Suprapubic skin (tissue), 4 donors: ENCODE measurements around the gene EFEMP2. TPM values are rescaled to one million over a fixed set of nuclear protein-coding genes. Genes with fewer than 3 reads are reported as not detected.

Experiments used
- DNase-seq, 2 donors: peaks; one replicate each; pipeline ENCODE4 v3.0.0-alpha.2; 2019; ENCODE audit warnings: low spot score in 2 of 2
- H3K27ac ChIP-seq: fragments of 200-600 bp; sonication (generic); one replicate; pipeline ENCODE4 v1.5.1; 2019
- H3K27me3 ChIP-seq: fragments of 200-600 bp; sonication (generic); one replicate; pipeline ENCODE4 v1.5.1; 2019
- H3K36me3 ChIP-seq: fragments of 200-600 bp; sonication (generic); one replicate; pipeline ENCODE4 v1.5.1; 2019
- H3K4me1 ChIP-seq: fragments of 200-600 bp; sonication (generic); one replicate; pipeline ENCODE4 v1.5.1; 2019
- H3K4me3 ChIP-seq: fragments of 200-600 bp; sonication (generic); one replicate; pipeline ENCODE4 v1.5.1; 2019; ENCODE audit warnings: mild to moderate bottlenecking
- H3K9me3 ChIP-seq: fragments of 200-600 bp; sonication (generic); one replicate; pipeline ENCODE4 v1.5.1; 2019
- EP300 ChIP-seq: sonication (generic); formaldehyde crosslinking; IDR thresholded peaks from one replicate; pipeline ENCODE4 v1.6.1; 2017; ENCODE audit warnings: antibody characterized with exemption
- POLR2A ChIP-seq, 2 donors: fragments of 450-650 bp; IDR thresholded peaks; one replicate each; pipeline ENCODE4 v1.6.1; 2017; ENCODE audit warnings: antibody characterized with exemption in 2 of 2, mild to moderate bottlenecking in 2 of 2, moderate library complexity in 2 of 2
- POLR2AphosphoS5 ChIP-seq, 3 donors: sonication (generic); formaldehyde crosslinking; IDR thresholded peaks; one replicate each; pipeline ENCODE4 v1.6.1; 2017; ENCODE audit warnings: antibody characterized with exemption in 3 of 3
- WGBS: methylation state at CpG from one replicate; pipeline ENCODE4 v1.1.5; 2018; 5-methylcytosine and 5-hydroxymethylcytosine counted together
- total RNA-seq, 4 donors: library from RNA; depleted of rRNA; stranded (reverse); fragments of >200 nt; gene quantifications; one replicate each; pipeline ENCODE4 v1.1.0, GENCODE V29; 2016
- TF ChIP-seq, protein P1 (sequence below), 2 donors: fragments of 200-600 bp in 1 of 2; fragments of 450-650 bp in 1 of 2; sonication (generic) in 1 of 2; IDR thresholded peaks; one replicate each; pipeline ENCODE4 v1.5.1; 2016 to 2019; ENCODE audit warnings: antibody characterized with exemption in 2 of 2, mild to moderate bottlenecking in 1 of 2, moderate library complexity in 1 of 2

EFEMP2 gene
- total RNA-seq, 4 donors from 2014 or later: 7.3 to 22.0 (median 13.0) TPM

DNA sequence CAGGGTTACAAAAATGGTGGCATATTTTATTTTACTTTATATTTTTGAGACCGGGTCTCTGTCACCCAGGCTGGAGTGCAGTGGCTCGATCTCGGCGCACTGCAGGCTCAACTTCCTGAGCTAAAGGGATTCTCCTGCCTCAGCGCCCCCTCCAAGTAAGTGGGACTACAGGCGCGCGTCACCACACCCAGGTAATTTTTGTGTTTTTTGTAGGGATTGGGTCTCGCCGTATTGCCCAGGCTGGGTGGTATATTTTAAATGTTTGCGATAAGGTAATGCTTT, 28.2 kb upstream of the EFEMP2 start:
- Histone ChIP-seq H3K27me3 (no peaks in the 10 kb centered on the region), H3K9me3 (no peaks in the 10 kb centered on the region), H3K36me3 (no peaks in the 10 kb centered on the region), H3K27ac (peak overlapping the region; percentile 73), H3K4me1 (peaks cover 26% of the 10 kb centered on the region), H3K4me3 (peak overlapping the region; percentile 75)
- DNase-seq: no peak
- 86% methylated on average over 11 of the region's 11 CpGs for WGBS
- TF ChIP-seq POLR2AphosphoS5 (IDR thresholded peaks at IDR 0.05): no peak
- TF ChIP-seq, protein P1, sequence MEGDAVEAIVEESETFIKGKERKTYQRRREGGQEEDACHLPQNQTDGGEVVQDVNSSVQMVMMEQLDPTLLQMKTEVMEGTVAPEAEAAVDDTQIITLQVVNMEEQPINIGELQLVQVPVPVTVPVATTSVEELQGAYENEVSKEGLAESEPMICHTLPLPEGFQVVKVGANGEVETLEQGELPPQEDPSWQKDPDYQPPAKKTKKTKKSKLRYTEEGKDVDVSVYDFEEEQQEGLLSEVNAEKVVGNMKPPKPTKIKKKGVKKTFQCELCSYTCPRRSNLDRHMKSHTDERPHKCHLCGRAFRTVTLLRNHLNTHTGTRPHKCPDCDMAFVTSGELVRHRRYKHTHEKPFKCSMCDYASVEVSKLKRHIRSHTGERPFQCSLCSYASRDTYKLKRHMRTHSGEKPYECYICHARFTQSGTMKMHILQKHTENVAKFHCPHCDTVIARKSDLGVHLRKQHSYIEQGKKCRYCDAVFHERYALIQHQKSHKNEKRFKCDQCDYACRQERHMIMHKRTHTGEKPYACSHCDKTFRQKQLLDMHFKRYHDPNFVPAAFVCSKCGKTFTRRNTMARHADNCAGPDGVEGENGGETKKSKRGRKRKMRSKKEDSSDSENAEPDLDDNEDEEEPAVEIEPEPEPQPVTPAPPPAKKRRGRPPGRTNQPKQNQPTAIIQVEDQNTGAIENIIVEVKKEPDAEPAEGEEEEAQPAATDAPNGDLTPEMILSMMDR (IDR thresholded peaks at IDR 0.05): no peak
- TF ChIP-seq POLR2A (IDR thresholded peaks at IDR 0.05): no peak
- no peak for TF ChIP-seq EP300

DNA sequence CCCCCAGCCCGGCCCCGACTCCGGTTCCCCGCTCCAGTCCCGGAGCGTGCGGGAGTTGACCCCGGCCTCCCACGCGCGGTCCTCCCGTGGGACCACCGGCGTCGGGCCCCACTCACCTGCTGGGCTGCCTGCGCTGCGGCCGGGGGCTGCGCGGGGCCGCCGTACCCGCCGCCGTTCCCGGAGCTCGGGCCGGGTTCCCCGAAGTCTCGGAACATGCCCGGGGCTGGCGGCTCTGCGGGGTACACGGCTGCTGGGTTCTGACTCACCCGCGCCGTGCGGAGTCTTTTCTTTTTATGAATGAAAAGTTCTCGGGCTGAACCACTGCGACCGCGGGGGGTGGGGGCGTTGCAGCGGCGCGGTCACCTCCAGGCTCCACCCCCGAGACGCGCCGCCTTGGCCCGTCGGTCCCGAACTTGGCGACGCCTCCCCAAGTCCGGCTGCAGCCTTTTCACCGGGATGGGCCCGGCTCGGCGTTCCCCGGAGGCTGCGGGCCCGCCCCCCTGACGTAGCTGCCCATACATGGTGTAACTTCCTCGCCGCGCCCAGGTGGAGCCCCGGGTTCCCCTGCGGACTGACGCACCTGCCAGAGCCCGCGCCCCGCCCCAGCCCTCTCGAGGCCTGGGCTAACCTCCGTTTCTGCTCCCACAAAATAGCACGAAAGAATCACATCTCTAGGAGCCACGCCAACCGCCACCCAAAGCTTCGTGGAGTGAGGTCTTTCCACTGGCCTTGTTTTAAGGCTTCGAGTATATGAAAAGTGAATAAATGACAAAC, 27.7 kb upstream of the EFEMP2 start, which contains the start of gene FOSL1:
TSS of gene FOSL1 (minus strand) at position 264 of the 774 bp plus-strand sequence. CDS start at position 215, 49 bp downstream.
- WGBS: 10% methylated on average over 15 of the region's 80 CpGs
- peak; percentile 95 for DNase-seq
- Histone ChIP-seq H3K27me3 (no peaks in the 10 kb centered on the region), H3K4me3 (peak within 1 kb of the TSS; percentile 75), H3K4me1 (peaks cover 26% of the 10 kb centered on the region), H3K27ac (peak within 1 kb of the TSS; percentile 73), H3K9me3 (no peaks in the 10 kb centered on the region), H3K36me3 (no peaks in the 10 kb centered on the region)
- TF ChIP-seq POLR2AphosphoS5 (IDR thresholded peaks at IDR 0.05) (peak in 1 of 3 donors; percentile 52), POLR2A (IDR thresholded peaks at IDR 0.05) (peak; percentile 18 to 88), EP300 (no peak)
- TF ChIP-seq, protein P1 (IDR thresholded peaks at IDR 0.05): no peak

DNA sequence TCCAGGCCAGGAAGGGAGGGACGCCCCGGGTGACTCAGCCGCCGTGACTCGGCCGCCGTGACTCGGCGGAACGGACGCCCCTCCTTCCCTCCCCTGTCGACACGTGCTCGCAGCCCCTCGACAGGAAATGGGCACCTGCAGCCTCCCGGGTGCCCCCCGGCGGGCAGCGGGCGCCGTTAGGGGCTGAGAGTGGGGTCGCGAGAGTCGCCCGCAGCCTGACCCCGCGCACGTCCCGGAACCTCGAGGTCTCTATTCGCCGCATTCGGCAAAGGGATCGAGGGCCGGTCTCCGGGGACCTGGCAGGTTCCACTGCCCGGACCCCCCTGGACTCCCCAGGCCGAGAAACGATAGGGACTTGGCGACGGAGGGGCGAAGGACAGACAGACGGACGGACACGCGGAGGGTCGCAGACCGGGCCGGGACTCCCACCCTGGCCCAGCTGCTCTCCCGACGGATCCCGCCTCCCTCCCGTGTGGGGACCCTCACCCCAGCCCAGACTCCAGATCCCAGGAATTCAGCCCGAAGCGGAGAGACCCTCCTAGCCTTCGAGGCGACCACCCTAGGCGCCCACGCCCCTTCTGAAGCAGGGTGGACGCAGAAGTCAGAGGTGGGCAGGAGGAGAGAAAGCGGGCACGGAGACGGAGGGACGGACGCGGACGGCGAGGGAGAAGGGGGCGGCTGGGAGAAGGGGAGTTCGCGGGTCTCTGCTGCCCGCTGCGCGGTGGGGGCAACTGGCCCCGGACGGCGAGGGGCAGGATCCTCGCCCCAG, 26.9 kb upstream of the EFEMP2 start:
- Histone ChIP-seq H3K36me3 (no peaks in the 10 kb centered on the region), H3K27ac (peak overlapping the region; percentile 73), H3K9me3 (no peaks in the 10 kb centered on the region), H3K4me3 (peak overlapping the region; percentile 75), H3K4me1 (peaks cover 27% of the 10 kb centered on the region), H3K27me3 (no peaks in the 10 kb centered on the region)
- peak; percentile 86 to 89 for DNase-seq
- WGBS: 2% methylated on average over 34 of the region's 78 CpGs
- peak in 2 of 3 donors; percentile 42 to 46 for TF ChIP-seq POLR2AphosphoS5 (IDR thresholded peaks at IDR 0.05)
- no peak for TF ChIP-seq EP300

DNA sequence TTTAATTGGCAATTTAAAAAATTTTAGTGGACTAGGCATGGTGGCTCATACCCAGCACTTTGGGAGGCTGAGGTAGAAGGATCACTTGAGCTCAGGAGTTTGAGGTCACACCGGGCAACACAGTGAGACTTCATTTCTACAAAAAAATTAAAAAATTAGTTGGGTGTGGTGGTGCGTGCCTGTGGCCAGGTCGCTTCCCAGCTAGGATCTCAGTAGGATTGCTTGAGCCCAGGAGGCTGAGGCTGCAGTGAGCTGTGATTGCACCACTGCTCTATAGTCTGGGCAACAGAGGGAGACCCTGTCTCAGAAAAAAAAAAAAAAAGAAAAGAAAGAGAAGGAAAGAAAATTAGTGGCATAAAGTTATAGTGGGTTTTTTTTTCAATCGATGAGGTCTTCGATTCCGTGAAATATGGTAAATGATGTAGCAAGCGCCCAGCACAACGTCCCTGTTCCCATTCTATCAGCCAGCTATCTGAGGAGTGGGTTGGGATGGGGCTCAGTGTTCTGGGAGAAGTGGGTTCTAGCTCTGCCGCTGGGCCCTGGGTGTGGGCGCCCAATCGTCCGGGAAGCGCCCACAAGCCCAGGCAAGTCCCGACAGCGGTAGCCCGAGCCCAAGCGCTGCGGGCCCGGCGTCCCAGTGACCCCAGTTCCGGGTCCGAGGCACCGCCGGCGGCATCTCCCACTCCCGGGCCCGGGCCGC, 26.2 kb upstream of the EFEMP2 start:
- peaks cover 34% of the 10 kb centered on the region for H3K4me1 ChIP-seq
- 33% methylated on average over 19 of the region's 28 CpGs for WGBS
- H3K4me3 ChIP-seq: peak overlapping the region; percentile 75
- no peak overlapping the region for H3K27ac ChIP-seq
- DNase-seq: no peak
- TF ChIP-seq POLR2AphosphoS5 (IDR thresholded peaks at IDR 0.05) (no peak), EP300 (no peak), POLR2A (IDR thresholded peaks at IDR 0.05) (no peak)
- TF ChIP-seq, protein P1 (IDR thresholded peaks at IDR 0.05): no peak
- H3K9me3 ChIP-seq: no peaks in the 10 kb centered on the region
- H3K36me3 ChIP-seq: no peaks in the 10 kb centered on the region
- H3K27me3 ChIP-seq: no peaks in the 10 kb centered on the region

DNA sequence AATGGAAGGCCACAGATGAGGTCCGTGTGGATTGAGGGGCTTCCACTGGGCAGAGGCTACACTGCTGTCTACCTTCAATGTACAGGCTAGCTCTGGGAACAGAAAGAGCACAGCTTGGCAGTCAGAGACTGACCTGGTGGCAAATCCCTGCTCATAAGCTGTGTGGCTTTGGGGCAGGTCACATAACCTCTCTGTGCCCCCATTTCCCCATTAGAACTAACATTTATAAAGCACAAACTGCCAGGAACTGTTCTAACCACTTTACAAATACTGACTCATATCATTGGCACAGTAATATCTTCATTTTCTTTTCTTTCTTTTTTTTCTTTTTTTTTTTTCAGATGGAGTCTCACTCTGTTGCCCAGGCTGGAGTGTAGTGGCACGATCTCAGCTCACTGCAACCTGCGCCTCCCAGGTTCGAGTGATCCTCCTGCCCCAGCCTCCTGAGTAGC, 24.4 kb upstream of the EFEMP2 start:
- WGBS: 86% methylated on average over 4 of the region's 4 CpGs
- H3K27me3 ChIP-seq: no peaks in the 10 kb centered on the region
- H3K27ac ChIP-seq: no peak overlapping the region
- DNase-seq: no peak
- H3K4me1 ChIP-seq: peaks cover 51% of the 10 kb centered on the region
- no peak for TF ChIP-seq POLR2AphosphoS5 (IDR thresholded peaks at IDR 0.05)
- TF ChIP-seq, protein P1 (IDR thresholded peaks at IDR 0.05): no peak
- no peak for TF ChIP-seq EP300
- no peak for TF ChIP-seq POLR2A (IDR thresholded peaks at IDR 0.05)
- no peaks in the 10 kb centered on the region for H3K36me3 ChIP-seq
- H3K4me3 ChIP-seq: no peak overlapping the region
- H3K9me3 ChIP-seq: no peaks in the 10 kb centered on the region
